Astrocyte of the cerebellum (primary cell): Measurements from ENCODE around the gene TBC1D14.

Experiments
- DNase-seq: peaks from one replicate; pipeline ENCODE4 v3.0.0-alpha.2; 2011; ENCODE audit warnings: low read depth
- H3K4me3 ChIP-seq: 2 replicates; pipeline ENCODE4 v1.5.1; 2011; ENCODE audit warnings: mild to moderate bottlenecking, low read depth, low read length, moderate library complexity
- CTCF ChIP-seq: IDR thresholded peaks from 2 replicates; pipeline ENCODE4 v1.5.1; 2012; ENCODE audit warnings: low read length, low read depth, moderate library complexity, mild to moderate bottlenecking; ENCODE audit errors: missing control alignments
- in situ Hi-C: cut with HindIII; loops from 2 replicates; pipeline ENCODE4 v1.10.0; 2017; ENCODE audit warnings: low sequenced_read_pairs

The TBC1D14 gene

GRCh38 chr4:6915041-6916005, 5.7 kb downstream of the TBC1D14 start:
- H3K4me3 ChIP-seq: no peak overlapping the region
- TF ChIP-seq CTCF: no peak
- in situ Hi-C loops: no loop called here
- no peak for DNase-seq

- no peak for DNase-seq
- no peak overlapping the region for H3K4me3 ChIP-seq
- in situ Hi-C loops: no loop called here
- TF ChIP-seq CTCF: no peak
Observed at GRCh38 chr4:6916069-6916586, 6.5 kb downstream of the TBC1D14 start.

GRCh38 chr4:6916587-6917460, 7.2 kb downstream of the TBC1D14 start:
- no peak for DNase-seq
- no peak for TF ChIP-seq CTCF
- in situ Hi-C loops: no loop called here
- H3K4me3 ChIP-seq: no peak overlapping the region

GRCh38 chr4:6917461-6918271, 8.0 kb downstream of the TBC1D14 start:
- no peak overlapping the region for H3K4me3 ChIP-seq
- DNase-seq: peak; percentile 40
- TF ChIP-seq CTCF: peak; percentile 69
- in situ Hi-C loops: no loop called here

- no peak for TF ChIP-seq CTCF
- no peak for DNase-seq
- H3K4me3 ChIP-seq: no peak overlapping the region
- in situ Hi-C loops: no loop called here
Observed at GRCh38 chr4:6918338-6918737, 8.7 kb downstream of the TBC1D14 start.
